ENCODE results near the gene TRIM26.

DNA sequence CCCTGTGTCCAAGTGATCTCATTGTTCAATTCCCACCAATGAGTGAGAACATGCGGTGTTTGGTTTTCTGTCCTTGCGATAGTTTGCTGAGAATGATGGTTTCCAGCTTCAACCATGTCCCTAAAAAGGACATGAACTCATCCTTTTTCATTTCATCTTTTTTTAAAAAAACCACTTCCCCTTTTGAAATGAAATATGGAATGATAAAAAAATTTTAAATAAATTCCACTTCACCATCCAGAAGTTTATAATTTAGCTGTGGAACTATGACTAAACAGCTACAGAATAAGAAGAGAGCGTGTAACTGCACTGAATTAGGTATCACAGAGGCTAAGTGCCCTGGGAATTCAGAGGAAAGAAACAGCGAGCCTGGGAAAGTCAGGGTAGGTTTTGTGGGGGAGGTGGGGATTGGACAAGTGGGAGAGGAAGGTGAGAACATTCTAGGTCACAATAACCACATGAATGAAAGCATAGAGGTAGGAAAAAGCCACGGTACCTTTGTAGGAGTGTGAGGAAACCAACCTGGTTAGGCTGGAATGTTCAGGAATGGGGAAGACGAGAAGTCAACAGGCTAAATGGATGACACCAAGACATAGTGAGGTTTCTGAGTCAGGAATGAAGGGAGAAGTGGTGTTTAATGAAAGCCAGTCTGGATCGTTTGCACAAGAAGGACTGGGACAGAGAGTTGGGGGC lies 63.2 kb downstream of the TRIM26 start:
- TF ChIP-seq FOXP2 (optimal IDR thresholded peaks at IDR 0.05; ENCODE audit: borderline replicate concordance, extremely low read depth, extremely low read length, insufficient read depth) (no peak), REST (IDR thresholded peaks at IDR 0.05; ENCODE audit: insufficient read depth in 1 of 2, low read depth in 2 of 2, low read length in 2 of 2) (no peak), TAF1 (IDR thresholded peaks at IDR 0.05; ENCODE audit: borderline replicate concordance, insufficient read depth, low read length) (no peak), POLR2AphosphoS5 (IDR thresholded peaks at IDR 0.05; ENCODE audit: low read depth, low read length) (no peak)
